HG03066 (cell line): ENCODE data around the gene CFAP97D1.
"Not testable (repeated sequence)": the region's sequence is repeated elsewhere in the genome, so short reads cannot be mapped to it uniquely, and the experiment has no call there.

Source experiments
- ATAC-seq: cut with Tn5 transposase; IDR thresholded peaks from one replicate; pipeline ENCODE4 v1.9.1; 2021; ENCODE audit warnings: low read depth; ENCODE audit not compliant: unreplicated experiment

Gene CFAP97D1

GRCh38 chr17:43791589-43791988, 11.4 kb downstream of the CFAP97D1 start:
- ATAC-seq: no peak

GRCh38 chr17:43792668-43793067, 12.4 kb downstream of the CFAP97D1 start:
- ATAC-seq: not testable (repeated sequence)

DNA sequence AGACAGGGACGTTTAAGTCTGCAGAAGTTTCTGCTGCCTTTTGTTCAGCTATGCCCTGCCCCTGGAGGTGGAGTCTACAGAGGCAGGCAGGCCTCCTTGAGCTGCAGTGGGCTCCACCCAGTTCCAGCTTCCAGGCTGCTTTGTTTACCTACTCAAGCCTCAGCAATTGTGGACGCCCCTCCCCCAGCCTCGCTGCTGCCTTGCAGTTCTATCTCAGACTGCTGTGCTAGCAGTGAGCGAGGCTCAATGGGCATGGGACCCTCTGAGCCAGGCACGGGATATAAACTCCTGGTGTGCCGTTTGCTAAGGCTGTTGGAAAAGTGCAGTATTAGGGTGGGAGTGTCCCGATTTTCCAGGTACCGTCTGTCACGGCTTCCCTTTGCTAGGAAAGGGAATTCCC, 17.8 kb downstream of the CFAP97D1 start:
- not testable (repeated sequence) for ATAC-seq

- no peak for ATAC-seq
Measured at GRCh38 chr17:43799047-43799446, 18.8 kb downstream of the CFAP97D1 start.

- no peak for ATAC-seq
Measured at GRCh38 chr17:43800736-43801135, 20.5 kb downstream of the CFAP97D1 start.

GRCh38 chr17:43801844-43802243, 21.6 kb downstream of the CFAP97D1 start:
- no peak for ATAC-seq

- ATAC-seq: no peak
Measured at GRCh38 chr17:43803758-43804157, 23.5 kb downstream of the CFAP97D1 start.

- ATAC-seq: no peak
Measured at GRCh38 chr17:43805117-43805516, 24.9 kb downstream of the CFAP97D1 start.

GRCh38 chr17:43808076-43808475, 27.8 kb downstream of the CFAP97D1 start:
- ATAC-seq: no peak

DNA sequence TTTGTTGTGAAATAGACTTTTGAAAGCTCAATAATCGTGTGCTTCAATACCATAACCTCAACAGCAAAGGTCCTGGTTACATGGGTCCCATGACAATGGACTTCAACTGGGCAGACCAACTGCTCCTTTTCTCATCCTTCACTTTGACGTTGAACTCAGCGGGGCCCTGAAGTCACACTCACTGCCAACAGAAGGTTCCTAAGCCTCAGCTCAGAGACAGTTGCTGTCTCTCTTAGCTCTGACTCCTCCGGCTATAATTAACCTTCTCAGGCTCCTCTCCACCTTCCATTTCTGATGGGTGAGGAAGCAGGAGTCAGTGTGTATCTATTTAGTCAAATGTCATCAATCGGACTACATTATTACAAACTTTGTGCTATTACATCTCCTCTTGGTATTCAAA, 28.9 kb downstream of the CFAP97D1 start:
- no peak for ATAC-seq

GRCh38 chr17:43810226-43810715, 30.0 kb downstream of the CFAP97D1 start:
- no peak for ATAC-seq

- ATAC-seq: no peak
Measured at GRCh38 chr17:43810823-43811222, 30.6 kb downstream of the CFAP97D1 start.

GRCh38 chr17:43812396-43813265, 32.4 kb downstream of the CFAP97D1 start:
- ATAC-seq: no peak

- ATAC-seq: no peak
Measured at GRCh38 chr17:43813386-43813785, 33.2 kb downstream of the CFAP97D1 start.

DNA sequence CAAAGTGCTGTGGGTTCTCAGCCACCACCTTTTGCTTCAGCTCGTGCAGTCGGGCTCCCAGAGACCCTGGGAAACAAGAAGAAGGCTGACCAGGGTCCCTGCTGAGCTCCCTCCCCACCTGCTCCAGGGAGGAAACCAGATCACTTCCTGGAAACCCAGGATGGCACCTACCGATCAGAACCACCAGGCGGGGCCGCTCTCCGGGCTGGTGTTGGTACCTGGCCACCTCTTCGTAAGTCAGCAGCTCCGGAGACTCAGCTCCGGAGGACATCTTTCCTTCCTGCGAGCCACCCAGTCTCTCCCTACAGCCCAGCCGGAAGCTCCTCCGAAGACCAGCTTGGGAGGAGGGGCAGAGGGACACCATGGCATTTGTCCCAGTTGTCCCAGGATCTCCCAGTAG, 33.8 kb downstream of the CFAP97D1 start:
- ATAC-seq: no peak

DNA sequence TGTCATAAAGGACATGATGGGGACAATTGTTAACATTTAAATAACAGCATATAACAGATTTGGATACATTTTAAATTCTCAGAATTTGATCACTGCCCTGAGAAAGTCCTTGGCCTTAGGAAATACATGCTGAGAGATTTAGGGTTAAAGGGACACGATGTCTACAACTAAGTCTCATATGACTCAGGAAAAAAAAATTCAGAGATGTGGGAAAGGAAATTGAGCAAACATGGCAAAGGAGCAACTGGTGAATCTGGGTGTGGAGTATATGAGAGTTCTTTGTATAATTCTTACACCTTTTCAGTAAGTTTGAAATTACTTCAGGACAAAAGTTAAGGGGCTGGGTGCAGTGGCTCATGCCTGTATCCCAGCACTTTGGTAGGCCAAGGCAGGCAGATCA, 34.5 kb downstream of the CFAP97D1 start:
- no peak for ATAC-seq

DNA sequence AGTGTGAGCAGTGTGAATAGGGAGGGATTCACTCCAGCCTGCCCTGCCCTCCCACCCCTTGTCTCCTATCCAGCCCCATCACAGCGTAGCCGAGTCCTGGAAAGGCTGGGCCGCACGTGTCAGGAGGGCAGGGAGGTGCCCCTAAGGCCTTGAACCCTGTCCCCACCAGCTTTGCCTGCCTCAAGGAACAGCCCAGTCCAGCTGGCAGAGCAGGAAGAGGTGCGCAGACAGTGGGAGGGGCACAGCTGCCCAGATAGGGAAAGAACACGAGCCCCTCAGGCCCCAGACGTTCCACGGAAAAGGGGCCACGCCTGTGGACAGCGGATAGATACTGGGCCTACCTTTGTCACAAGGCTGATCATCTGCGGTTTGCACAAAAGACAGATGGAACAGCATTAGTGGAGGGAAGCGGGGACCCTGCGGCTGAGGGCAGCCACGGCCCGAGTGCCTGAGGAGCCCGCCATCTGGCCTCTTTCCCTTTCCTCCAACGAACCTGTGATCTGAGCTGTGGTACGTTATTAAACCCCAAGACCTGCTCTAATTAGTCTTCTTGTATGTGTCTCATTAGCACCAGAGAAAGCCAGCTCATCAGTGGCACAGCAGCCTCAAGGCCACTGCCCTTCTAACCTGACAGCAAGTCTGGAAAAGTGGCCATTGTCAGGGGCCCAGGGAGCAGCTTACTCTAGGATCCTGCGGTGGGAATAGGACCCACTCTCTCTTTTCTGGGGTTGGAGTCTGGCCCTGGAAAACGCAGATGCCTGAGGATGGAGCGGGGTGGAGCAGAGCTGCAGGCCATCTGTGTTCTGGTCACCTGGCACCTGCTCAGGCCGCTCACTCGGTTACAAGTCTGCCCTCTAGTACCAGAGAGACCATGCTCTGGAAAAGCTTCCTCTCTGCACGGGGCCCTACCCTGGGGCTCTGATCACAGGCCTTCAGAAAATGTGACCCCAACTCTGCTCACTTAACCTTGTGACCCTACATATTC, 36.4 kb downstream of the CFAP97D1 start:
- ATAC-seq: no peak

DNA sequence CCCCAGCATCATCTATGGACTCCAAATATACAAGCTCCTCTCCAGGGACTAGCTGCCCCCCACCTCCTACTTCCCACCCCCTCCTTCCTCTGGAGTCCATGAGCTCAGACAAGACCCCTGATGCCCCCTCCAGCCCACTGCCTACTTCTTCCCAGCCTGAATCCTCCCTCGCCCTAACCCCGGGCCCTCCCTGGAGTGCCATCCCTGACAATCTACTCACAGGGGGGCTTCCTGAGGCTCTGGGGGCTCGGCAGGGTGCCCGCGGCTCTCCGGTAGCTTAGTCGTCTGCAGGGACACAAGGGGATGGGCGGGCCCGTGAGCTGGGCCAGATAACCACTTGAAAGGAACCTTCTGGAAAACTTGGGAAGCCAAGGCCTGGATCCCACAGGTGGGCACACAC, 37.6 kb downstream of the CFAP97D1 start:
- no peak for ATAC-seq

DNA sequence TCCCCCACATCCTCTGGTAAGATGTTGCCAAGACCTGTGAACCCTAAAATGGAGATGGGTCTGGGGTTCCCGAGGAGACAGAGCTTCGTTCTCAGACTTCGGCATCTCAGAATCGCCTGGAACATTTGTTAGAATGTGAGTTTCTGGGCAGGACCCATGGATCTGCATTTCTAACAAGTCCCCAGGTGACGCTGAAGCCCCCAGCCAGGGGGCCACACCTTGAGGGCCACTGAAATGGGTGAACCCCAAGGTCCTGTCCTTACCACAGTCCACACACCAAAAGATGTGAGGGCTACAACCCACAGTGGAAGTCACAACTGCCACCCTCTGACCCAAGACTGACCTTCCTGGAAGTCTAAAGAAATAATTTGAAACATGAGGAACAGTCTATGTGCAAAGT, 38.7 kb downstream of the CFAP97D1 start:
- no peak for ATAC-seq

GRCh38 chr17:43820759-43821158, 40.5 kb downstream of the CFAP97D1 start:
- no peak for ATAC-seq

DNA sequence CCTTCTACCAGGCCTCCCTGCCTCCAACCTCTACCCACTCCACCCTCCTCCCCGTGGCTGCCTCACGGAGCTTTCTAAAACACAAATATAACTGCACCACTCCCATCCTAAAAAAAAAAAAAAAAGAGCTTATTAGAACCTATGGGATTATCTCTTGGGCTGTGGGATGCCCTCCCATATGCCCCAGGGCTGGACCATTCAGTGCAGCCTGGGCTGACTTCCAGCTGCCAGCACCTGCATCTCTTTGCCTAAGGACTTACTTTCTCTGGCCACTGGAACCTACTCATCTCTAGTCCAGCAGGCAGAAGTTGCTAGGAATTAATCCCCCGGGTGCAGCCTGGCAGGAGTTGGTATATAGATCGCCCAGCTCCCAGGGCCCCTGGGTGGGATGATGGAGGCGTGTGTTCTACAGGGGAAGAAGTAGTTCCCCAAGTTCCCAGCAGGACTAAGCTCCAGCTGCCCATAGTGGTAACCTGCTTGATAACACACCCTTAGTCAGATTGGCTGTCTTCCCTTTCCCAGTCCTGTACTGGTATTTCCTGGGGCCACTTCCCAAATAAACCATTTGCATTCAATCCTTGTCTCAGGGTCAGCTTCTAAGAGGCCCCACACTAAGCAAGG, 42.4 kb downstream of the CFAP97D1 start:
- ATAC-seq: no peak
